ENCODE results near the gene GPBP1L1.

GRCh38 chr1:45685308-45686014, 872 bp downstream of the GPBP1L1 start:
- TF ChIP-seq ZNF274 (IDR thresholded peaks at IDR 0.05; ENCODE audit: low read depth, low read length) (no peak), YY1 (IDR thresholded peaks at IDR 0.05; ENCODE audit: insufficient read depth, insufficient read length) (peak; percentile 18)
